Lung (tissue), 12 donors: ENCODE measurements around the gene PSG5. TPM values are rescaled to one million over a fixed set of nuclear protein-coding genes. Genes with fewer than 3 reads are reported as not detected.
"Not testable (repeated sequence)": the region's sequence is repeated elsewhere in the genome, so short reads cannot be mapped to it uniquely, and the experiment has no call there.

Experiments
- ATAC-seq: fragments of 200-7000 bp; cut with Tn5 transposase; one replicate; pipeline ENCODE4 v1.9.1; 2020; ENCODE audit warnings: moderate number of reproducible peaks; ENCODE audit not compliant: insufficient read depth, low FRiP score
- DNase-seq, 3 donors: peaks; one replicate each; pipeline ENCODE4 v3.0.0-alpha.2; 2013 to 2017
- H3K27ac ChIP-seq, 2 donors: one replicate each; pipeline ENCODE4 v1.5.1; 2013; ENCODE audit warnings: mild to moderate bottlenecking in 2 of 2, moderate library complexity in 2 of 2, control low read depth in 1 of 2, inconsistent platforms in 1 of 2, low read depth in 1 of 2, low read length in 1 of 2
- H3K27me3 ChIP-seq, 3 donors: one replicate each; pipeline ENCODE4 v1.5.1; 2013; ENCODE audit warnings: low read length in 2 of 3; ENCODE audit not compliant: control insufficient read depth in 3 of 3, insufficient read depth in 3 of 3
- H3K36me3 ChIP-seq, 4 donors: one replicate each; pipeline ENCODE4 v1.5.1; 2013; ENCODE audit warnings: low read length in 4 of 4, mild to moderate bottlenecking in 1 of 4, moderate library complexity in 1 of 4; ENCODE audit not compliant: control insufficient read depth in 4 of 4, insufficient read depth in 4 of 4
- H3K4me1 ChIP-seq, 5 donors: one replicate each; pipeline ENCODE4 v1.5.1; 2013; ENCODE audit warnings: low read length in 5 of 5, mild to moderate bottlenecking in 2 of 5, moderate library complexity in 1 of 5; ENCODE audit not compliant: control insufficient read depth in 5 of 5, insufficient read depth in 5 of 5
- H3K4me3 ChIP-seq: one replicate; pipeline ENCODE4 v1.5.1; 2013; ENCODE audit warnings: mild to moderate bottlenecking, control low read depth, moderate library complexity
- H3K9ac ChIP-seq, 2 donors: one replicate each; pipeline ENCODE4 v1.5.1; 2013; ENCODE audit warnings: low read length in 2 of 2, control low read depth in 1 of 2; ENCODE audit not compliant: insufficient read depth in 1 of 2
- H3K9me3 ChIP-seq, 4 donors: one replicate each; pipeline ENCODE4 v1.5.1; 2013; ENCODE audit warnings: low read length in 3 of 4, mild to moderate bottlenecking in 1 of 4, moderate library complexity in 1 of 4; ENCODE audit not compliant: control insufficient read depth in 4 of 4, insufficient read depth in 3 of 4
- CTCF ChIP-seq: IDR thresholded peaks from 2 replicates; pipeline ENCODE4 v1.5.1; 2012; ENCODE audit warnings: mild to moderate bottlenecking; ENCODE audit errors: control extremely low read depth, extremely low read depth
- WGBS, 2 donors: extraction: QIAGEN DNeasy Blood & Tissue Kit; methylation state at CpG; one replicate each; pipeline ENCODE4 v1.1.7; 2013; 5-methylcytosine and 5-hydroxymethylcytosine counted together
- polyA plus RNA-seq, 2 donors: library from polyadenylated mRNA; stranded (reverse); fragments of 200-250 nt; gene quantifications; one replicate each; pipeline ENCODE4 v1.2.1, GENCODE V29; 2013
- total RNA-seq, 2 donors: library from RNA; depleted of rRNA in 1 of 2; stranded (reverse); fragments of >200 nt in 1 of 2; gene quantifications; one replicate each; pipeline ENCODE4 v1.2.1, GENCODE V29; 2014 to 2021
- donor health status: control.
- donor health status: control.
- donor health status: Bipolar disorder and iron deficiency.
- donor health status: healthy.
- donor health status: DM: yes; HTN: yes; CAD: no.

The PSG5 gene
- total and polyA plus RNA-seq, 4 donors: not detected

- H3K9me3 ChIP-seq: no peaks in the 10 kb centered on the region
- H3K27me3 ChIP-seq: peaks cover 0 to 2% (median 0%) of the 10 kb centered on the region in 3 donors
- H3K9ac ChIP-seq: no peak overlapping the region
- no peak for TF ChIP-seq CTCF
- no peak overlapping the region for H3K27ac ChIP-seq
- no peak overlapping the region for H3K4me3 ChIP-seq
- ATAC-seq (no peak), DNase-seq (no peak)
- H3K36me3 ChIP-seq: no peaks in the 10 kb centered on the region
- WGBS, 2 donors: 71 to 86% methylated on average over 4 of the region's 4 CpGs
- H3K4me1 ChIP-seq: no peaks in the 10 kb centered on the region
These were observed 59.6 kb downstream of the PSG5 start for GRCh38 chr19:43126720-43127119.

- H3K27ac ChIP-seq: no peak overlapping the region
- no peaks in the 10 kb centered on the region for H3K9me3 ChIP-seq
- no peaks in the 10 kb centered on the region for H3K4me1 ChIP-seq
- no peak for TF ChIP-seq CTCF
- no peak overlapping the region for H3K9ac ChIP-seq
- DNase-seq (no peak), ATAC-seq (no peak)
- H3K36me3 ChIP-seq: no peaks in the 10 kb centered on the region
- H3K27me3 ChIP-seq: peaks cover 0 to 2% (median 0%) of the 10 kb centered on the region in 3 donors
- no peak overlapping the region for H3K4me3 ChIP-seq
- WGBS, 2 donors: 69 to 87% methylated on average over 2 of the region's 2 CpGs
These were observed 62.0 kb downstream of the PSG5 start for GRCh38 chr19:43124360-43124759.

GRCh38 chr19:43120433-43121026, 65.8 kb downstream of the PSG5 start:
- not testable (repeated sequence) for H3K4me3 ChIP-seq, H3K36me3 ChIP-seq, H3K4me1 ChIP-seq, H3K27me3 ChIP-seq, ATAC-seq, DNase-seq, H3K27ac ChIP-seq, H3K9me3 ChIP-seq, H3K9ac ChIP-seq
- 72 to 86% methylated on average over 11 of the region's 11 CpGs for WGBS, 2 donors

GRCh38 chr19:43119526-43119925, 66.8 kb downstream of the PSG5 start:
- WGBS, 2 donors: 63 to 83% methylated on average over 3 of the region's 3 CpGs
- H3K27me3 ChIP-seq, H3K9me3 ChIP-seq, H3K4me3 ChIP-seq, H3K9ac ChIP-seq, ATAC-seq, H3K36me3 ChIP-seq, H3K27ac ChIP-seq, DNase-seq, H3K4me1 ChIP-seq: not testable (repeated sequence)

Other genes with a start within 250 kb of the PSG5 start
- gene PSG7, start 249.3 kb downstream of the PSG5 start, total RNA-seq: not detected
- gene PSG7, start 249.3 kb downstream of the PSG5 start, polyA plus RNA-seq: not detected
- not detected for gene PSG11, start 160.1 kb downstream of the PSG5 start, total RNA-seq
- not detected for gene PSG11, start 160.1 kb downstream of the PSG5 start, polyA plus RNA-seq
- gene PSG2, start 103.8 kb downstream of the PSG5 start, total RNA-seq: not detected
- gene PSG2, start 103.8 kb downstream of the PSG5 start, polyA plus RNA-seq: not detected
- gene PSG4, start 19.1 kb upstream of the PSG5 start, total RNA-seq: not detected
- not detected for gene PSG4, start 19.1 kb upstream of the PSG5 start, polyA plus RNA-seq
- not detected for gene PSG9, start 83.0 kb upstream of the PSG5 start, total RNA-seq
- gene PSG9, start 83.0 kb upstream of the PSG5 start, polyA plus RNA-seq: not detected
- 10 to 100 TPM; 13.7 to 25.1 TPM for gene CD177, start 167.2 kb upstream of the PSG5 start, total RNA-seq
- 10 to 100 TPM in 1 of 2 donors, 1 to 10 TPM in 1; 1.0 to 57.8 TPM for gene CD177, start 167.2 kb upstream of the PSG5 start, polyA plus RNA-seq
- not detected for gene TEX101, start 228.4 kb upstream of the PSG5 start, total RNA-seq
- gene TEX101, start 228.4 kb upstream of the PSG5 start, polyA plus RNA-seq: not detected